ENCODE results near the gene SRGAP1.
"Not testable (repeated sequence)": the region's sequence is repeated elsewhere in the genome, so short reads cannot be mapped to it uniquely, and the experiment has no call there.

The SRGAP1 gene

GRCh38 chr12:63874897-63875480 is 30.5 kb downstream of the SRGAP1 start:
- TF ChIP-seq CTCF (conservative IDR thresholded peaks at IDR 0.05) (no peak), ZFX (IDR thresholded peaks at IDR 0.05) (no peak)
- peak overlapping the region; percentile 39; the same call in 1 of the 2 replicates for H3K27ac ChIP-seq

GRCh38 chr12:63875703-63876102 is 31.2 kb downstream of the SRGAP1 start:
- no peak for TF ChIP-seq CTCF (conservative IDR thresholded peaks at IDR 0.05)
- TF ChIP-seq ZFX (IDR thresholded peaks at IDR 0.05): no peak
- H3K27ac ChIP-seq: no peak overlapping the region

GRCh38 chr12:63876980-63877379 is 32.5 kb downstream of the SRGAP1 start:
- TF ChIP-seq CTCF (conservative IDR thresholded peaks at IDR 0.05) (no peak), ZFX (IDR thresholded peaks at IDR 0.05) (no peak)
- H3K27ac ChIP-seq: no peak overlapping the region

- TF ChIP-seq ZFX (IDR thresholded peaks at IDR 0.05) (no peak), CTCF (conservative IDR thresholded peaks at IDR 0.05) (no peak)
- no peak overlapping the region for H3K27ac ChIP-seq
These were observed 33.2 kb downstream of the SRGAP1 start for GRCh38 chr12:63877693-63878092.

GRCh38 chr12:63880235-63880634 is 35.7 kb downstream of the SRGAP1 start:
- H3K27ac ChIP-seq: not testable (repeated sequence)

GRCh38 chr12:63880742-63881263 is 36.3 kb downstream of the SRGAP1 start:
- no peak overlapping the region for H3K27ac ChIP-seq
- TF ChIP-seq CTCF (conservative IDR thresholded peaks at IDR 0.05) (no peak), ZFX (IDR thresholded peaks at IDR 0.05) (no peak)

GRCh38 chr12:63882844-63883243 is 38.3 kb downstream of the SRGAP1 start:
- no peak overlapping the region for H3K27ac ChIP-seq
- no peak for TF ChIP-seq ZFX (IDR thresholded peaks at IDR 0.05)
- no peak for TF ChIP-seq CTCF (conservative IDR thresholded peaks at IDR 0.05)

GRCh38 chr12:63885401-63885800 is 40.9 kb downstream of the SRGAP1 start:
- no peak for TF ChIP-seq ZFX (IDR thresholded peaks at IDR 0.05)
- TF ChIP-seq CTCF (conservative IDR thresholded peaks at IDR 0.05): no peak
- no peak overlapping the region for H3K27ac ChIP-seq

Data from C4-2B (cell line).